Parathyroid adenoma (tissue), 2 donors: ENCODE results near the gene ZER1.

Source experiments
- H2AFZ ChIP-seq: fragments of 300-600 bp; sonication (generic); one replicate; pipeline ENCODE4 v1.7.0; 2017; ENCODE audit warnings: antibody characterized with exemption, mild to moderate bottlenecking
- H3K27ac ChIP-seq: fragments of 300-600 bp; sonication (generic); one replicate; pipeline ENCODE4 v1.7.0; 2017
- H3K27me3 ChIP-seq: fragments of 300-600 bp; sonication (generic); one replicate; pipeline ENCODE4 v1.7.0; 2017; ENCODE audit warnings: low read length; ENCODE audit not compliant: control insufficient read depth, insufficient read depth
- H3K36me3 ChIP-seq: fragments of 300-600 bp; sonication (generic); one replicate; pipeline ENCODE4 v1.7.0; 2017; ENCODE audit warnings: low read length; ENCODE audit not compliant: control insufficient read depth, insufficient read depth
- H3K4me1 ChIP-seq: fragments of 300-600 bp; sonication (generic); one replicate; pipeline ENCODE4 v1.7.0; 2017; ENCODE audit warnings: control low read depth
- H3K4me2 ChIP-seq: fragments of 300-600 bp; sonication (generic); one replicate; pipeline ENCODE4 v1.7.0; 2017; ENCODE audit warnings: low read length
- H3K4me3 ChIP-seq: fragments of 300-600 bp; sonication (generic); one replicate; pipeline ENCODE4 v1.7.0; 2017; ENCODE audit warnings: low read depth, low read length
- H3K79me2 ChIP-seq: fragments of 300-600 bp; sonication (generic); one replicate; pipeline ENCODE4 v1.7.0; 2017; ENCODE audit warnings: control low read depth
- H3K9ac ChIP-seq: fragments of 300-600 bp; sonication (generic); one replicate; pipeline ENCODE4 v1.7.0; 2017; ENCODE audit warnings: mild to moderate bottlenecking
- H3K9me3 ChIP-seq: fragments of 300-600 bp; sonication (generic); one replicate; pipeline ENCODE4 v1.7.0; 2017; ENCODE audit warnings: low read length; ENCODE audit not compliant: control insufficient read depth
- CTCF ChIP-seq: fragments of 300-600 bp; sonication (generic); IDR thresholded peaks from one replicate; pipeline ENCODE4 v1.7.0; 2017; ENCODE audit warnings: antibody characterized with exemption, mild to moderate bottlenecking
- donor health status: primary hyperparathyroidism.

The ZER1 gene

GRCh38 chr9:128750926-128751595, 20.7 kb downstream of the ZER1 start:
- Histone ChIP-seq H3K27me3 (no peaks in the 10 kb centered on the region), H2AFZ (no peak overlapping the region), H3K4me2 (no peak overlapping the region), H3K4me3 (no peak overlapping the region), H3K36me3 (no peaks in the 10 kb centered on the region), H3K9me3 (no peaks in the 10 kb centered on the region), H3K4me1 (no peaks in the 10 kb centered on the region), H3K79me2 (no peaks in the 10 kb centered on the region), H3K27ac (no peak overlapping the region), H3K9ac (no peak overlapping the region)
- TF ChIP-seq CTCF = no peak

GRCh38 chr9:128747241-128747640, 24.5 kb downstream of the ZER1 start:
- TF ChIP-seq CTCF = no peak
- Histone ChIP-seq H2AFZ (no peak overlapping the region), H3K9ac (no peak overlapping the region), H3K4me3 (peak overlapping the region; percentile 2), H3K4me1 (no peaks in the 10 kb centered on the region), H3K9me3 (no peaks in the 10 kb centered on the region), H3K79me2 (no peaks in the 10 kb centered on the region), H3K36me3 (no peaks in the 10 kb centered on the region), H3K27me3 (no peaks in the 10 kb centered on the region), H3K27ac (no peak overlapping the region), H3K4me2 (no peak overlapping the region)

GRCh38 chr9:128743421-128743820, 28.3 kb downstream of the ZER1 start:
- H3K79me2 ChIP-seq = no peaks in the 10 kb centered on the region
- H2AFZ ChIP-seq = no peak overlapping the region
- H3K4me2 ChIP-seq = no peak overlapping the region
- no peak for TF ChIP-seq CTCF
- no peak overlapping the region for H3K4me3 ChIP-seq
- no peaks in the 10 kb centered on the region for H3K9me3 ChIP-seq
- H3K27me3 ChIP-seq = no peaks in the 10 kb centered on the region
- no peaks in the 10 kb centered on the region for H3K4me1 ChIP-seq
- no peak overlapping the region for H3K27ac ChIP-seq
- no peak overlapping the region for H3K9ac ChIP-seq
- H3K36me3 ChIP-seq = no peaks in the 10 kb centered on the region

DNA sequence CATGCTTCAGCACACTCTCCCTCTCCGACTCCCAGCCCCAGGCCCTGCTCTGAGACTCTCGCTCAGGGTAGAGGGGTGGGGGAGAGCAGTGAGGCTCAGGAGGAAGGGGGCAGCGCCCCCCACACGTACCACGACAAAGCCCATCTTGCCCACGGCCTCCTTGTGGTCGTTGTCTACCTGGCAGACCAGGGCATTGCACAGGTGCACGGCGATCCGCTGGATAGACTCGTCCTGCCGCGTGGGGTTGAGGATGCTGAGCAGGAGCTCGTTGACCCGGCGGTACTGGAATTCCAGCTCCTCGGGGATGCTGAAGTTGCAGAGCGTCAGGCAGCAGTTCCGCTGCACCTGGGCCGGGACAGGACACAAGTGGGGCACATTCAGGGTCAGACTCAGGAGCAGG, 29.3 kb downstream of the ZER1 start:
- Histone ChIP-seq H3K4me2 (no peak overlapping the region), H3K4me1 (no peaks in the 10 kb centered on the region), H3K27ac (no peak overlapping the region), H3K36me3 (no peaks in the 10 kb centered on the region), H2AFZ (no peak overlapping the region), H3K9ac (no peak overlapping the region), H3K4me3 (no peak overlapping the region), H3K79me2 (no peaks in the 10 kb centered on the region), H3K9me3 (no peaks in the 10 kb centered on the region), H3K27me3 (no peaks in the 10 kb centered on the region)
- no peak for TF ChIP-seq CTCF

DNA sequence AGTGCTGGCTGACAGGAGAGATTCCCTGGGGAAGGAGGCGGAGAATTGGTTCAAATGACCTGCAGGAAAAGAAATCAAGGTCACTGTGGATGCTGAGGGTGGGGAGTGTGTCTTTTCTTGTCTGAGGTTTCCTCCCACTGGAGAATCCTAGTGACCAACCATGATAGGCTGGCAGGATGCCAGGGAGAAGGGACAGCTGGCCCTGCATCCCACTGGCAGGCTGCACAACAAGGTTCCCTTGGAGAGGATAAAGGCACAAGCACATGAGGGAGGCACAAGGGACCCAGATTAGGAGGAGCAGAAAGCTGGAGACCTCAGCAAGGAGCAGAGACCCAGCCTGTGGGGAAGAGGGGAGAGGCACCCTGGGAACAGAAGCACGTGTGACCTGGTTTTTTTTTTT, 36.4 kb downstream of the ZER1 start:
- H3K36me3 ChIP-seq = no peaks in the 10 kb centered on the region
- TF ChIP-seq CTCF = no peak
- no peak overlapping the region for H3K4me3 ChIP-seq
- H3K79me2 ChIP-seq = no peaks in the 10 kb centered on the region
- H3K9ac ChIP-seq = no peak overlapping the region
- H3K27ac ChIP-seq = no peak overlapping the region
- H2AFZ ChIP-seq = no peak overlapping the region
- no peaks in the 10 kb centered on the region for H3K9me3 ChIP-seq
- H3K4me1 ChIP-seq = no peaks in the 10 kb centered on the region
- no peak overlapping the region for H3K4me2 ChIP-seq
- H3K27me3 ChIP-seq = no peaks in the 10 kb centered on the region
